COLO668 (cell line): Measurements from ENCODE around the gene ZBTB16.

Source experiments
- DNase-seq: peaks from one replicate; lab custom pipeline; 2025; ENCODE audit not compliant: unreplicated experiment; lab: John Stamatoyannopoulos, UW

Gene ZBTB16

DNA sequence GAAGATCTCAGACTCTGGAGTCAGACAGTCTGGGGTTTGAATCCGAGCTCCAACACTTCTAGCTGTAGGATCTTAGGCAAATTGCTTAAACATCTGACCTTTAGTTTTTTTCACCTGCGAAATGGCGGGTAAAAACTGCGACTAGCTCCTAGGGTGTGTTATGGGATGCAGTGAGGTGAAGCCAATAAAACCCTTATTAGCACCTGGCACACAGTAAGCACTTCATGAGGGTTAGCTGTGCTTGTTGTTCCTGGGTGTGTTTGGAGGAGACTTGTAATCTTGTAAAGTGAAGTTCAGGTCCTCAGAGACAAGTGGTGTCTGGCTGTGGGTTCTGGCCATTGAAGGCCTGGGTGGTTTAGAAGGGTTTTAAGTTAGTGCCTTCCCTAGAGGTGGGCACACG is 68.9 kb downstream of the ZBTB16 start:
- DNase-seq: no peak

DNA sequence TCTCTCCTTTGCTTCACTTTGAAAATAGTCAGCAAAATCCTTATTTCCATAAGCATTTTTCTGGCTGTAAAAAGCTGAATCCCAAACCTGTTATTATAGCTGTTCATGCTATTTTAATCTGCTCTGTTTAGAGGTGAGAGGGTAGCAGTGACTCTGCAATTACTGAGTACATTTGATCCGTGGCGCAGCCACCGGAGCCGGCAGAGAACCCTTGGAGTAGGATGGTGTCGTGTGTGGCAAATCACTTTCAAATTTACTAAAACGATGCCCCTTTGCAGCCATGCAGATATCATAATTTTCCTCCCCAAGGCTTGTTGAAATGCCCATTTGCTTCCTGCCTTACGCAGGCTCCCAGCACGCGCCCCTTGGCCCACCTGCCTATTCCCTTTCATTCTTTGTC is 69.6 kb downstream of the ZBTB16 start:
- no peak for DNase-seq

DNA sequence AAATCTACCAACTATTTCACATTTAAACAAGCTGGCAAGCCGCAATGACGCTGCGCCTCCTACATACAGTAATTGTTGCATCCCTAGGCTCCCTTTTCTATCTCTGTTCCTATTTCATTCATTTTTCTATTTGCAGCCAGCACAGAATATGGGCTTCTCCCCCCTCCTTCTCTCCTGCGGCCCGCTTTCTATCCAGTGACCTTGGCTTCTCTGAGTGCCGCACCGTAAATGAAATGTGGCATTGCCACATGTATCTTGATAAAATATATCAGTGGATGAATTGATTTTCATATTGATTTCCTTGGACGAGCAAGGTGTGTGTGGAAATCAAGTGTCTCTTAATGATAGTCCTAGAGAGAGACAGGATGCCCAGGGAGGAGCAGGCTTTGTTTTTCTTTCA is 70.2 kb downstream of the ZBTB16 start:
- DNase-seq: no peak

DNA sequence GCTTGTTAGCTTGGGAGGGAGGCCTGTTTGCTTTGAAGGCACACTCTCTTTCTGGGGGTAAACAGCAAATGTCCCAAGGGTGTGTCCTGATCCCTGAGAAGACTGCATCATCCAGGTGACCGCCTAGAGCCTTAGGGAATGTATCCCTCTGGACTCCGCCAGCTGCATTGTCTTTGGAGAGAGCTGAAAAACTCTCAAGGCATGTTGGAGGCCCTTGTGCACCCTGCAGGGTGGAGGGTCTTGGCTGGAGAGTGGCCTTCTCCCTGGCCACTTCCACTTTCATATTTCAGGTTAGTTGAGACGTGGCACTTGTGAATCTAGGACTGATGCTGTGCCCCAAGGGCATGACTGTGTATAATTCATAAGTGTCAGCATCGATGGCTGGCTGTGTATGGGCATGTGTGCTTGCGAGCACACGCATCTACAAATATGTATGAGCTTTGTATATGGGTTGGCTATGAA is 70.6 kb downstream of the ZBTB16 start:
- no peak for DNase-seq

DNA sequence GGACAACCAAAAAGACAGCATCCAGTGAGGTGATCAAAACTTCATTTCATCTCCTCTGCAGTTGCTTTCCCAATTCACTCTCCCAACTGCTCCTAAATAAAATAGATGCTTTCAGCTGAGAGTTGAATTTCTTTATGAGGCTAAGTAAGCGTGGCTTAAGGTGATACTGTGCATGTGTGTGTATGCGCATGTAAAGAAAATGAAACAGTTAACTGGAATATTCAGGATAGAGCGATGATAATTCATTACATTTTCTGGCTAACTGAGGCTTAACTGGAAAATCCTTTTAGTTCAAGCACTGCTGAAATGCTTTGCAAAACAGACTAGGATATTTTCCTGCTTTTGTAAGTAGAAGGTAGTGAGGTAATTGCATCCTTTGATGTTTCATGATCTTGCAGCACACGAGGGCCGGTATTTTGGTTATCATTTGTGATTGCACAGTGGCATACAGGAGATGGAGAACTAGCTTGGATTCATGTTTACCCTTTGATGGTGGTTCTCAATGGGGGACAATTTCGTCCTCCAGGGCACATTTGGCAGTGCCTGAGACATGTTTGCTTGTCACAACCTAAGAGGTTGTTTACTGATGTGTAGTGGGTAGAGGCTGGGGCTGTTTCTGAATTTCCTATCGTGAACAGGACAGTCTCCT is 71.2 kb downstream of the ZBTB16 start:
- DNase-seq: no peak

DNA sequence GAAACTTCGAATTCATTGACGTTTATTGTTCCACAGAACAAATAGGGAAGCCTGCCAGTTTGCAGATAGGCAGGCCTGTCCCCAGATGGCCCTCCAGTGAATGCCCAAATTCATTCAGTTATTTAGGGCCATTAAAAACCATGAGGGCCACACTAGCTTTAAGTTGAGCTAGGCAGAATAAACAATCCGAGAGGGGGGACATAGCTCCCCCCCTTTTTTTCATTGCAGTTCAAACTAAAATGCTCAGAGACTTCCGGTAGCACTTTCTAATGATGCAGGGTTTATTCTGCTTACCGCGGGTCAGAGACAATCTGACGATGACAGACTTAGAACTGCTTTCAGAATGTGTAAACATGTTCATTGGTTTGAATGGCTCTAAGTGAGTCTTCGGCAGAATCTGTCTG is 72.0 kb downstream of the ZBTB16 start:
- DNase-seq: no peak

DNA sequence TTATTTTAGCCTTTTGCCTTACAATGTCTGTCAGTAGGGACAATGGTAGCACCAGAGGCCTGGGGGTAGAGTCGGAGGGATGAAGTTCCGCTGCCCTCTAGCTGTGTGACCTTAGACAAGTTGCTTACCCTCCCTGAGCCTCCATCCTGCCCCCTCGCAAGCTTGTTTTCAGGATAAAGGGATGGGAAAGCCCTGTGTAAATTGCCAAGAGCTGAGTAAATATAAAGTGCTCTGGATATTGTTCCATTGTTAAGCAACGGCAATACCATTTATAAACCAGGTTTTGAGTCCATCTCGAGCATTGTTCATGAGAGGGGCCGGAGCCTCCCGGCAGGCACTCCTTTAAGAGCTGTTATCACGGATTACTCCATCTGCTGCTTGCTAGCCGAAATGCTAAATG is 72.9 kb downstream of the ZBTB16 start:
- DNase-seq: peak; percentile 8

DNA sequence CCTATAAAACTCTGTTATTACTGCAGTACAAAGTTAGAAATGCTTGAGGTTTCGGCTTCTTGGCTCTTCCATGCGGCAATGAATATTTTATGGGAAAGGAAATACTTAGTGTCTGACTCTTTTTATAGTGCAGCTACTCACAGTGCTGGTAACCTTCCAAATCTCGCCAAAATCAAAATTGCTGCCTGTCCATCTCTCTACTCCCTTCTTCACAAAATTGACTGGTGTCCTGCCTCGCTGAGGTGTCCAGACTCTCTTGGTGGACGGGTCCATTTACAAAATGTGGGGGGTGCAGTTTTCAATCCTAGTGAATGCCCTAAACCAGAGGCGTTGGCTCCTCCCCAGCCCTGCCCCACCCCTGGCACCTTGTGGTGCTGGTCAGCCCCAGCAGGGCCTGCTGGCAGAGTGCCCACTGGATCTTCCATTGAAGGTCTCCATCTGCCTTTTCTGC is 73.5 kb downstream of the ZBTB16 start:
- no peak for DNase-seq

DNA sequence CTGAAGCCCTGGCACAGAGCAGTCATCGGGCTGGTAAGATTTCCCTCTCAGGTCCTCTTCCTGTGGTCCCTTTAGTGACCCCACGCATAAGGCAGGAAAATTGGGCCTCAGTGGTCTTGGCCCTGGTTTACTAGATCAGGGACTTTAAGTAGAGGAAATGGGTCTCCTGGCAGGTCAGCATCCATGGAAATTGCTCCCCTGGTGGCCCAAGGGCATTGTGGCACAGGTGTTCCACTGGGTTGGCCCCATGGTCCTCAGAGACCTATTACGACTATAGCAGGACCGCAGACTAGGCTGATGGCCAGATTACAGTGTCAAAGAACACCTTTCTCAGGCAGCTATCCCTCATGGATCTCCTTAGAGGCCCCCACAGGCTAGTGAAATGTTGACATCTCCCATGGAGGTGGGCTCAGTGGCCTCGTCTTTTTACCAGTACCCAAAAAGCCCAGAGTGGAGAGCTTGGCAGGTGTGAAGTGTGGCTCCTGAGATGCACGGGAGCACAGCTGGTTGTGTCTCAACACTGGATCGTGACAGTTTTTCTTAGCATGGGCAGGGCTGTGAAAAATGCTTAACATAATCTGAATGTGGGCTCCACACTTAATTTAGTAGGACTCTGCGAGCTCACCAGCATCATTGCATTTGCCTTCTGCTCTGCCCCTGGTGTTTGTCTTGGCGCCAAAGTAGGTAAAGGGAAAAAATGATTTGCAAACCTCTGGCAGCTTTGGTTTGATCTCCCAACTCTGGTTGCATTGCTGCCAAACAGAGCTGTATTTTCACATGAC is 74.2 kb downstream of the ZBTB16 start:
- DNase-seq: no peak

DNA sequence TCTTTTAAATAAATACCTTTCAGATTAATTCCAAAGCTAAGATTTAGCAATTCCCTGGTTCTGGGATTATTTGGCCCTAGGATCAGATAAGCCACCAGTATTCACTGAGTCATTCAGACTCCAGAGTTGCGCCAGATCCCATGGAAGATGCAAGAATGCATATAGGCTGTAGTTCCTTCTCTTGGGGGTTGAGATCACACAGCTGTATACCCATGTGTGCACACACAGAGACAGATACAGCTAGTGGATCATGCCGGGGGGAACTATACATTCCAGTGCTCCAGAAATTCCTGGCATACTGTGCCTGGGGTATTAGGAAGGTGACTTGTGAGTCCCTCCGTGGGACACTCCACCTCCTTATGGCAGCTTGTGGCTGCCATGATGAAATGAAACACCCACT is 75.4 kb downstream of the ZBTB16 start:
- no peak for DNase-seq

DNA sequence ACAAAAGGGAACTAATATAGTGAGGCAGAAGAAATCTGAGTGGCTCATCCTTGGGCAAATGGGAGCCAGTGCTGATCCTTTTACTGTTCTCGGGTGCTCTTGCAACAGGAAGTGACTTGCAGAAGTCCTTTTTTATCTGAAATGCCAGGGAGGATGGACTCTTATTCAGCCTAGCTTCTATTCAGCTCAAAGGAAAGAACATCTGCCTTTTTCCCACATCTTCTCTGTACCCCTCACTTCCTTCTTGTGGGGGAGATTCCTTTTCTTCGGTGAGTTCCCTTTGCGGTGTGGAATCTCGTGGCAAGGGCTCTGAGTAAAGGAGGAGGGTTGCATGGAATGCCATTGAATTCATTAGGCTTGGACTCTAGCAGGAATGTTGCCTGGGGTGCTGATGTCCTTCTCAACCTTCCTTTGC is 76.2 kb downstream of the ZBTB16 start:
- no peak for DNase-seq

DNA sequence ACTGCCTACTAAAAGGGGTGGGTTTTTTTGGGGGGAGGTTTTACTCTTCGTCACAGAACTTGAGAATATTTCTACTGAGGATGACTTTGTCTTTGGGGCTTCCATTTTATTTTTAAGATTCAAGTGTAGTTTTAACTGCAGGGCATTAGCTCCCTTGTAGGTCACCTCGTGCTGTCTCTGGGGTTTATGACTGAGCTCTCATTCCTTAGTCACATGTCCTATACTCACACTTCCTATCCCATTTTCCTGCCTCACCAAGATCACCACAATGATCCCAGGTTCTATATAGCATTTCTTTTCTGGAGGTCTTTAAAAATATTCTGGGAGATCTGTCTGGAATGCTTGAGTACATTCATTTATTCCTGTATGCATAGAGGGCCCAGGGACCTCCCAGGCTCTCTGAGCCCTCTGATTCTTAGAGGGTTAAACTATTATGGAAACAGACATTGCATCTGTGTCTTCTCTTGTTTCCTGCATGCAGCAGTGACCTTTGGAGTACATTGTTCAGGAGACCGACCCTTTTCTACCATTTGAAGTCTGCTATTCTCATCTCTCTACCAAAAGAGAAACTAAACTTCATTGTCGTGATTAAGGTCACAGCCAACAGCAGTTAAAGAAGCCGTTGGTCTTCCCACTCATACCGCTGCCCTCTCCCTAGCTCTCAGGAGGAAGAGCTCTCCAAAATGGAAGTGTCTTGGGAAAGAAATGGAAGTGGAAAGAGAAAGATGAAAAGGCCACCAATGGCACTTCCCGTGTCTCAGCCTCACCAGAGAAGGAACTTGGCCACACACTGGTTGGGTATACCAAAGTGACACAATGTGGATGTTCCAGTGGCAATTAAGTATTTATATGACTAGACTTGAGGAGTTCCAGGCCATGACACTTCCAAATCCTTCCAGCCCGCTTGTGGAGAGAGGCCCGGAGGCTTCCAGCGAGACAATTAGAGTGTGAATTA is 77.5 kb downstream of the ZBTB16 start:
- DNase-seq: no peak

DNA sequence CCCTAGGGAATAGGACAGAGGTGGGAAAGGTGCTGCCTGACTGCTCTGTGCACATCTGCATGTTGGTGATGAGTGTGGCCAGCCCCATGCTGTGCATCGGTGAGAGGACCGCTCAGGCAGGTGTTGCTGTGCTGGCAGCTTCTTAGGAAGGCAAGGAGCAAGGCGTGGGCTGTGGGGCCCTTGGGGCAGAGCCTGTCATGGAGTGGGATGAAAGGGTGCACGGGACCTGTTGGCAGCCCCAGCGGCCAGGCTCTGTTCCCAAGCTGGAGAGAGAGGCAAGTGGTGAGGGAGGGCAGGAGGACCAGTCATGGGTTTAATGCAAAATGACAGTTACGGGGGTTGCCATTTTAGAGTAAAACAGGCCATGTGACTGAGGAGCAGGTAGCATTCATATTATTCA is 78.3 kb downstream of the ZBTB16 start:
- no peak for DNase-seq

DNA sequence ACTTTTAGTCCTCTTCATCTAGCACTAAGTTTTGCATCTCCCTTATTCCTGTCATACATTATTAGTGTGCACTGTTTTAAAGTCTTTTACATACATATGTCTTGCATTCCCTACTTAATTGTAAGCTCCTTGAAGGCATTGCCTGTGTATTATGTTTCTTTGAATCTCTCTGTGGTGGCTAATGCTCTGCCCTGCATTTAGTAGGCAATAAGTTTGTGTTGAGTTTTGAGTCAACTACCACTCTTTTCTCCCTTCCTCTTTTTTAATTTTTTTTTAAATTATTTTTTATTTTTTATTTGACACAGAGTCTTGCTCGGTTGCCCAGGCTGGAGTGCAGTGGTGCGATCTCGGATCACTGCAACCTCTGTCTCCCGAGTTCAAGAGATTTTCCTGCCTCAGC is 78.9 kb downstream of the ZBTB16 start:
- DNase-seq: no peak

DNA sequence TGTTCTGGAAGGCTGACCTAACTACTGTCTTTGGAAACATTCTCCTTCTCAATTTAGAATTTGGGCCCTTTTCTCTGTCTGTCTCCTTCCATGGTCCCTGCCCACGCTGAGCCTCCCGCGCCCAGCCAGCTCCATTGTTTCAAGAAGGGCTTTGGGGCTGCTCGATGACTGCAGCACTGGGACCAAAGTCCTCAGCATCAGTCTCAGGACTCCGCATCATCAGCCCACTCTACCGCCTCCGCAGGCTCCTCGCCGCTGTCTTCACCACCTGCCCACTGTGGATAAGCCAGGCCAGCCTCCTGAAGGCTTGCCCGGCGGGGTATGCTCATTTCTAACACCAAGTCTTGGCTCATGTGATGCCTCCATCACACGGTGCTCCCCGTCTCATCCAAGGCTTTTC is 81.3 kb downstream of the ZBTB16 start:
- no peak for DNase-seq

DNA sequence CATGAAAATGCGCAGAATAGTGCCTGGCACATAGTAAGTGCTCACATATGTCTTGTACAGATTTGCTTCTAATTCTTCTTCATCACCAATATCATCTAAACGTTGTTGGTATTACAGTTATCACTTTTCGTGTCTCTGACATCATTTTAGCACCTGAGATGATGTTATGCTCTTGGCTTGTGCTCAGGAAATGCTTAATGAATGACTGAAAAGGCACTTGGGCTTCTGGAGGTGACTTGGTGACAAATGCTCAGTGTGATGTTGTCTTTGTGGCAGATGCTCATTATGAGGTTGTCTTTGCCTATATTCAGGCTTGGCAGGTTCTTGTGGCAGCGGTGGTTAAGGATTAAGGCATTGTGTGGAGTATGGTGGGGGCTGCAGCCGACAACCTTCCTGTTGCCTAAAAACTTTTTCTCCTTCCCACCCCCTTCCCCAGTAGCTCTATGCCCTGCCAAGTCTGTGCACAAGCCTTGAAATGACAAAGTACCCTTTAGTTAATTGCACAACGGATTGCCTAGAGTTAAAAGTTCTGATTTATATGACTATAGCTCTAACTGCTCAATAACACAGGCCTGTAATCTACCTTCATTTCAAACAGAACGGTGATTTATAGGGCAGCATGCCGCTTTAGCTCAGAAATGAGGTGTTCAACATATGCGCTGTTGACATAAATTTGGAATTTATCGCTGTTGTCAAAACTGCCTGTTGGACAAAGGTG is 82.5 kb downstream of the ZBTB16 start:
- DNase-seq: no peak

DNA sequence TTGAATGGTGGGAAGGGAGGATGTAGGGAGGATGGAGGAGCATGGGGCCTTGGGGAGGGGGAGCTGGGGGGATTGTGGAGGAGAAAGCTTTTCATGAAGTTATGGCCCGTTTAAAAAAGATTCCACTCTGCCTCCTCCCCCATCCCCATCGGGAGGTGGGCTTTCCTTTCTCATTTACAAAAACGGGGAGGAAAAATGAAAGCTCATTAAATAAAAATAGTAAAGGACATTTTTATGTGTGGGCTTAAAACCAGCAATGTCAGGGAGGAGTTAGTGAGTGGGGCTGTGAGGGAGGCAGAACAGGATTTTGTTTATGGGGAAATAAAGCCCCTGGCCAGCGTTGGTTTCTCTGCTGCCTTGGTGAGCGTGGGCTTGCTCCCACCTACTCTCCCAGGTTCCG is 83.2 kb downstream of the ZBTB16 start:
- no peak for DNase-seq

DNA sequence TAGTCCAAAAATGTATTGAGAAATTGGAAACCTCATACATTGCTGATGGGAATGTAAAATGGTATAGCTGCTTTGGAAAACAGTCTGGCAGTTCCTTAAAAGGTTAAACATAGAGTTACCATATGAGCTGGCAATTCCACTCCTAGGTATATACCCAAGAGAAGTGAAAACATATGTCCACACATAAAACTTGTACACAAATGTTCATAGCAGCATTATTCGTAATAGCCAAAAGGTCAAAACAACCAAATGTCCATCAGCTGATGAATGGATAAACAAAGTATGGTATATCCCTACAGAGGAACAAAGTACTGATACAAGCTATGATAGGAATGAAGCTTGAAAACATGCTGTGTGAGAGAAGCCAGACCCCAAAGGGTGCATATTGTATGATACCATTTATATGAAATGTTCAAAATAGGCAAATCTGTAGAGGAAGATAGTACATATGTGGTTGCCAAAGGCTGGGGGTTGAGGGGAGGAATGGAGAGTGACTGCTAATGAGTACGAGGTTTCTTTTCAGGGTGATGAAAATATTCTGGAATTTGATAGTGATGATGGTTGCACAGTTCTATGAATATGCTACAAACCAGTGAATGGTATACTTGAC is 85.8 kb downstream of the ZBTB16 start:
- no peak for DNase-seq

DNA sequence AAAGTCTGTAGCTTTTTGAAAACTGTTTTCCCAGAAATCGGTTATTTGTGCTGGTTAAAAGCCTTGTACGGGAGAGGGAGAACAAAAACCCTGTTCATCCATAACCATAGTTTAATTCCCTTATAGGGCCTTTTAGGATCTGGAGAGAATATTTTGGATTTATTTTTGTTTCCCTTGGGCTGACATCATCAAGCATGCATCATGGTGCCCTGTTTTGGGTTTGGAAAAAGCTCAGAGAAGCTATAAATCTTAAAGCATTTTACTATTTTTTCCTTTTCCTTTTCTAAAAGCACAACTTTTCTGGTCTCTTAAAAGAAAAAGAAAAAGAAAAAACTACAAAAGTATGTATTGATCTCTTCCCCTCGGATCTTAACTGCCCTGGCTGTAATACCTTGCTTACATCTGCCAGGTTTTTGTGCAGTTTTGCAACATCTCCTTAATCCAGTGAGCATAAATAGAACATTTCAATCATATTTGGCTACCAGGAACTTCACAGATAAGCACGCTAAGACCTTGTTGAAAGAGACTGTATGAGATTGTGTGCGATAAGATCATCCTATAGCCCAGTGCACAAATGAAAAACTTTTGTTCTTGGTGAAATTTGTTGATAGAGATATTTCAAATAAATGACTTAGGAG is 88.0 kb downstream of the ZBTB16 start:
- DNase-seq: no peak

DNA sequence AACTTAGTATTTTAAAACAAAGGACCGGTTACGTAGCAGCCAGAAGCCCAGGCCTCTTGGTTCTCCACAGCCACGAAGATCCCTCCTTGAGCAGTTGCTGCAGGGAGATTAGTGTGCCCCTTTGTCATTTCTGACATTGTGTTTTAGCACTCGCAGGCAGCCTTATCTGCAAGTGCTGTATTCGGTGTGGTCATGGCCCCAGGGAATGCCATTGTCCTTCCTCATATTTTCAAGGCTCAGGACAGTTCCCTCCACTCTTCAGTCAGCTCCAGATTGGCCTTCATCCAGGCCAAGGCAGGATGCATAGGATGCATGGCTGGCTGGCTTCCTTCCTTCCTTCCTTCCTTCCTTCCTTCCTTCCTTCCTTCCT is 88.5 kb downstream of the ZBTB16 start:
- no peak for DNase-seq
